ENCODE data around the gene CHAT.

- TF ChIP-seq REST (IDR thresholded peaks at IDR 0.05; ENCODE audit: insufficient replicate concordance, low read depth), result no peak
- TF ChIP-seq CTCF (IDR thresholded peaks at IDR 0.05; ENCODE audit: insufficient read depth, low read length), result no peak
- TF ChIP-seq SPI1 (IDR thresholded peaks at IDR 0.05; ENCODE audit: borderline replicate concordance, low read depth), result no peak
- TF ChIP-seq POLR2AphosphoS5 (IDR thresholded peaks at IDR 0.05; ENCODE audit: low read depth), result no peak
These were observed 17.9 kb upstream of the CHAT start for GRCh38 chr10:49595713-49596492.

All from HL-60 (cell line).